Liver (tissue), 9 donors: ENCODE measurements around the gene NMNAT2. TPM values are rescaled to one million over a fixed set of nuclear protein-coding genes. Genes with fewer than 3 reads are reported as not detected.

Source experiments
- DNase-seq: peaks from one replicate; pipeline ENCODE4 v3.0.0-alpha.2; 2017; ENCODE audit warnings: low spot score
- H3K27ac ChIP-seq, 2 donors: one replicate each; pipeline ENCODE4 v1.7.0; 2013; ENCODE audit warnings: inconsistent platforms in 2 of 2, low read length in 2 of 2, control low read depth in 1 of 2, low read depth in 1 of 2, mild to moderate bottlenecking in 1 of 2
- H3K27me3 ChIP-seq, 4 donors: one replicate each; pipeline versions ENCODE4 v1.6.1 to v1.7.0; 2013; ENCODE audit warnings: low read length in 3 of 4, inconsistent platforms in 1 of 4, mild to moderate bottlenecking in 1 of 4, moderate library complexity in 1 of 4; ENCODE audit not compliant: control insufficient read depth in 4 of 4, insufficient read depth in 4 of 4
- H3K36me3 ChIP-seq, 4 donors: one replicate each; pipeline versions ENCODE4 v1.6.1 to v1.7.0; 2013; ENCODE audit warnings: low read length in 3 of 4, mild to moderate bottlenecking in 3 of 4, low read depth in 1 of 4, moderate library complexity in 1 of 4; ENCODE audit not compliant: control insufficient read depth in 4 of 4, insufficient read depth in 3 of 4
- H3K4me1 ChIP-seq, 4 donors: one replicate each; pipeline versions ENCODE4 v1.6.1 to v1.7.0; 2013; ENCODE audit warnings: low read length in 3 of 4, mild to moderate bottlenecking in 3 of 4, moderate library complexity in 1 of 4; ENCODE audit not compliant: control insufficient read depth in 4 of 4, insufficient read depth in 4 of 4
- H3K4me3 ChIP-seq, 3 donors: one replicate each; pipeline versions ENCODE4 v1.6.1 to v1.7.0; 2013; ENCODE audit warnings: low read length in 3 of 3, control low read depth in 1 of 3, low read depth in 1 of 3, mild to moderate bottlenecking in 1 of 3
- H3K9ac ChIP-seq, 2 donors: one replicate each; pipeline ENCODE4 v1.7.0; 2013; ENCODE audit warnings: low read length in 2 of 2, mild to moderate bottlenecking in 2 of 2, moderate library complexity in 2 of 2, control low read depth in 1 of 2, low read depth in 1 of 2
- H3K9me3 ChIP-seq, 4 donors: one replicate each; pipeline versions ENCODE4 v1.6.1 to v1.7.0; 2013; ENCODE audit warnings: low read length in 3 of 4; ENCODE audit not compliant: control insufficient read depth in 4 of 4
- EGR1 ChIP-seq, 2 donors: IDR thresholded peaks; 2 replicates each; pipeline ENCODE4 v1.6.1; 2016 to 2018; ENCODE audit warnings: antibody characterized with exemption in 2 of 2, low read depth in 2 of 2
- FOXA1 ChIP-seq: IDR thresholded peaks from 2 replicates; pipeline ENCODE4 v1.6.1; 2016; ENCODE audit warnings: antibody characterized with exemption
- FOXA2 ChIP-seq: IDR thresholded peaks from 2 replicates; pipeline ENCODE4 v1.6.1; 2016; ENCODE audit warnings: antibody characterized with exemption
- GABPA ChIP-seq, 2 donors: IDR thresholded peaks in 1 of 2; conservative IDR thresholded peaks in 1 of 2; 2 replicates each; pipeline ENCODE4 v1.6.1; 2016; ENCODE audit warnings: antibody characterized with exemption in 2 of 2, mild to moderate bottlenecking in 1 of 2, moderate library complexity in 1 of 2
- HNF4A ChIP-seq, 2 donors: conservative IDR thresholded peaks; 2 replicates each; pipeline ENCODE4 v1.6.1; 2016; ENCODE audit warnings: antibody characterized with exemption in 2 of 2, mild to moderate bottlenecking in 2 of 2
- HNF4G ChIP-seq: IDR thresholded peaks from 2 replicates; pipeline ENCODE4 v1.6.1; 2016; ENCODE audit warnings: antibody characterized with exemption
- NR2F2 ChIP-seq: IDR thresholded peaks from 2 replicates; pipeline ENCODE4 v1.6.1; 2016; ENCODE audit warnings: antibody characterized with exemption
- RAD21 ChIP-seq, 2 donors: IDR thresholded peaks; 2 replicates each; pipeline ENCODE4 v1.6.1; 2016; ENCODE audit warnings: antibody characterized with exemption in 2 of 2, mild to moderate bottlenecking in 2 of 2
- RXRA ChIP-seq, 2 donors: IDR thresholded peaks; 2 replicates each; pipeline ENCODE4 v1.6.1; 2017 to 2018; ENCODE audit warnings: antibody characterized with exemption in 2 of 2, mild to moderate bottlenecking in 1 of 2
- TAF1 ChIP-seq: conservative IDR thresholded peaks from 2 replicates; pipeline ENCODE4 v1.6.1; 2016; ENCODE audit warnings: antibody characterized with exemption, mild to moderate bottlenecking
- YY1 ChIP-seq: IDR thresholded peaks from 2 replicates; pipeline ENCODE4 v1.6.1; 2016; ENCODE audit warnings: antibody characterized with exemption, mild to moderate bottlenecking
- WGBS: extraction: QIAGEN DNeasy Blood & Tissue Kit; methylation state at CpG from one replicate; pipeline ENCODE4 v1.1.7; 2013; 5-methylcytosine and 5-hydroxymethylcytosine counted together
- polyA plus RNA-seq, 2 donors: library from polyadenylated mRNA; stranded (reverse) in 1 of 2; unstranded in 1 of 2; fragments of 200-250 nt in 1 of 2; fragments of >200 nt in 1 of 2; fragmentation: Nextera tagmentation in 1 of 2; extraction: Ambion mirVana in 1 of 2; gene quantifications; one replicate each; pipeline versions ENCODE4 v1.2.1 to v1.2.3, GENCODE V29; 2013 to 2015
- total RNA-seq, 2 donors: library from RNA; depleted of rRNA; stranded (reverse); fragments of >200 nt; gene quantifications; one replicate each; pipeline ENCODE4 v1.2.3, GENCODE V29; 2014
- TF ChIP-seq, protein P1 (sequence below): IDR thresholded peaks from 2 replicates; pipeline ENCODE4 v1.6.1; 2016; ENCODE audit warnings: antibody characterized with exemption, mild to moderate bottlenecking
- TF ChIP-seq, protein P2 (sequence below): IDR thresholded peaks from 2 replicates; pipeline ENCODE4 v1.6.1; 2016; ENCODE audit warnings: antibody characterized with exemption
- TF ChIP-seq, protein P3 (sequence below): IDR thresholded peaks from 2 replicates; pipeline ENCODE4 v1.6.1; 2016; ENCODE audit warnings: antibody characterized with exemption
- TF ChIP-seq, protein P4 (sequence below): fragments of 150-350 bp; IDR thresholded peaks from 2 replicates; pipeline ENCODE4 v1.5.1; 2017; ENCODE audit warnings: improper control_type of control experiment, low read depth, low read length; ENCODE audit not compliant: missing input control
- TF ChIP-seq, protein P5 (sequence below): IDR thresholded peaks from 2 replicates; pipeline ENCODE4 v1.6.1; 2016; ENCODE audit warnings: antibody characterized with exemption
- donor health status: healthy.
- donor health status: healthy.
- donor health status: healthy.
- donor health status: healthy.
- donor health status: healthy.

Gene NMNAT2
- total and polyA plus RNA-seq, 4 donors, result under 0.01 to 0.07 (median 0.05) TPM; not detected in 1

DNA sequence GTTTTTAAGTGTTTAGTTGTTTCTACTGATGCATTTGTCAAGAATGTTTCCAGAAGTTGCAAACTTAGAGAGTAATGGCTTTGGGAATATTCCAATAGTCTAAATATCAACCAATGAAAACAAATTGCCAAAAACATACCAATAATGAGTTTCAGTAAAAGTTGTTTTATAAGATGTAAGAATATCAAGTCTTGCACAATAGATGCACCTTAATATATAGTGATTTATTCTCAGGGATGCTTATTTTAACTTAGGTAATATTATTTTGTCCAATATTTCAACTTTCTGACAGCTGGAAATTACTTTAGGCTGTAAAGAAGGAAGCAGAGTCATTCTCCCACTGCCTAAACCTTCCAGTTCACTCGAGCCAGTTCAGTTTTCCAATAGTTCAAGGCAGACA lies 5.4 kb upstream of the NMNAT2 start:
- Histone ChIP-seq H3K4me3 (no peak overlapping the region), H3K36me3 (no peaks in the 10 kb centered on the region), H3K4me1 (no peaks in the 10 kb centered on the region), H3K27me3 (peaks cover 0 to 3% (median 0%) of the 10 kb centered on the region in 4 donors), H3K9ac (no peak overlapping the region), H3K9me3 (peaks cover 0 to 2% (median 0%) of the 10 kb centered on the region in 4 donors), H3K27ac (no peak overlapping the region)
- WGBS, result 62% methylated on average over 1 of the region's 1 CpG
- TF ChIP-seq TAF1 (no peak), HNF4A (conservative IDR thresholded peaks at IDR 0.05) (no peak), RXRA (IDR thresholded peaks at IDR 0.05) (no peak), HNF4G (no peak), FOXA1 (no peak), GABPA (IDR thresholded peaks at IDR 0.05 in 1 of 2, conservative IDR thresholded peaks at IDR 0.05 in 1 of 2) (no peak), YY1 (no peak), EGR1 (IDR thresholded peaks at IDR 0.05; ENCODE audit: low read depth in 2 of 2) (no peak), RAD21 (IDR thresholded peaks at IDR 0.05) (no peak), NR2F2 (no peak)
- TF ChIP-seq, protein P1, sequence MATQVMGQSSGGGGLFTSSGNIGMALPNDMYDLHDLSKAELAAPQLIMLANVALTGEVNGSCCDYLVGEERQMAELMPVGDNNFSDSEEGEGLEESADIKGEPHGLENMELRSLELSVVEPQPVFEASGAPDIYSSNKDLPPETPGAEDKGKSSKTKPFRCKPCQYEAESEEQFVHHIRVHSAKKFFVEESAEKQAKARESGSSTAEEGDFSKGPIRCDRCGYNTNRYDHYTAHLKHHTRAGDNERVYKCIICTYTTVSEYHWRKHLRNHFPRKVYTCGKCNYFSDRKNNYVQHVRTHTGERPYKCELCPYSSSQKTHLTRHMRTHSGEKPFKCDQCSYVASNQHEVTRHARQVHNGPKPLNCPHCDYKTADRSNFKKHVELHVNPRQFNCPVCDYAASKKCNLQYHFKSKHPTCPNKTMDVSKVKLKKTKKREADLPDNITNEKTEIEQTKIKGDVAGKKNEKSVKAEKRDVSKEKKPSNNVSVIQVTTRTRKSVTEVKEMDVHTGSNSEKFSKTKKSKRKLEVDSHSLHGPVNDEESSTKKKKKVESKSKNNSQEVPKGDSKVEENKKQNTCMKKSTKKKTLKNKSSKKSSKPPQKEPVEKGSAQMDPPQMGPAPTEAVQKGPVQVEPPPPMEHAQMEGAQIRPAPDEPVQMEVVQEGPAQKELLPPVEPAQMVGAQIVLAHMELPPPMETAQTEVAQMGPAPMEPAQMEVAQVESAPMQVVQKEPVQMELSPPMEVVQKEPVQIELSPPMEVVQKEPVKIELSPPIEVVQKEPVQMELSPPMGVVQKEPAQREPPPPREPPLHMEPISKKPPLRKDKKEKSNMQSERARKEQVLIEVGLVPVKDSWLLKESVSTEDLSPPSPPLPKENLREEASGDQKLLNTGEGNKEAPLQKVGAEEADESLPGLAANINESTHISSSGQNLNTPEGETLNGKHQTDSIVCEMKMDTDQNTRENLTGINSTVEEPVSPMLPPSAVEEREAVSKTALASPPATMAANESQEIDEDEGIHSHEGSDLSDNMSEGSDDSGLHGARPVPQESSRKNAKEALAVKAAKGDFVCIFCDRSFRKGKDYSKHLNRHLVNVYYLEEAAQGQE, result no peak
- TF ChIP-seq, protein P2, sequence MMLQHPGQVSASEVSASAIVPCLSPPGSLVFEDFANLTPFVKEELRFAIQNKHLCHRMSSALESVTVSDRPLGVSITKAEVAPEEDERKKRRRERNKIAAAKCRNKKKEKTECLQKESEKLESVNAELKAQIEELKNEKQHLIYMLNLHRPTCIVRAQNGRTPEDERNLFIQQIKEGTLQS, result no peak
- TF ChIP-seq, protein P3, sequence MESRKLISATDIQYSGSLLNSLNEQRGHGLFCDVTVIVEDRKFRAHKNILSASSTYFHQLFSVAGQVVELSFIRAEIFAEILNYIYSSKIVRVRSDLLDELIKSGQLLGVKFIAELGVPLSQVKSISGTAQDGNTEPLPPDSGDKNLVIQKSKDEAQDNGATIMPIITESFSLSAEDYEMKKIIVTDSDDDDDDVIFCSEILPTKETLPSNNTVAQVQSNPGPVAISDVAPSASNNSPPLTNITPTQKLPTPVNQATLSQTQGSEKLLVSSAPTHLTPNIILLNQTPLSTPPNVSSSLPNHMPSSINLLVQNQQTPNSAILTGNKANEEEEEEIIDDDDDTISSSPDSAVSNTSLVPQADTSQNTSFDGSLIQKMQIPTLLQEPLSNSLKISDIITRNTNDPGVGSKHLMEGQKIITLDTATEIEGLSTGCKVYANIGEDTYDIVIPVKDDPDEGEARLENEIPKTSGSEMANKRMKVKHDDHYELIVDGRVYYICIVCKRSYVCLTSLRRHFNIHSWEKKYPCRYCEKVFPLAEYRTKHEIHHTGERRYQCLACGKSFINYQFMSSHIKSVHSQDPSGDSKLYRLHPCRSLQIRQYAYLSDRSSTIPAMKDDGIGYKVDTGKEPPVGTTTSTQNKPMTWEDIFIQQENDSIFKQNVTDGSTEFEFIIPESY, result no peak
- TF ChIP-seq, protein P4, sequence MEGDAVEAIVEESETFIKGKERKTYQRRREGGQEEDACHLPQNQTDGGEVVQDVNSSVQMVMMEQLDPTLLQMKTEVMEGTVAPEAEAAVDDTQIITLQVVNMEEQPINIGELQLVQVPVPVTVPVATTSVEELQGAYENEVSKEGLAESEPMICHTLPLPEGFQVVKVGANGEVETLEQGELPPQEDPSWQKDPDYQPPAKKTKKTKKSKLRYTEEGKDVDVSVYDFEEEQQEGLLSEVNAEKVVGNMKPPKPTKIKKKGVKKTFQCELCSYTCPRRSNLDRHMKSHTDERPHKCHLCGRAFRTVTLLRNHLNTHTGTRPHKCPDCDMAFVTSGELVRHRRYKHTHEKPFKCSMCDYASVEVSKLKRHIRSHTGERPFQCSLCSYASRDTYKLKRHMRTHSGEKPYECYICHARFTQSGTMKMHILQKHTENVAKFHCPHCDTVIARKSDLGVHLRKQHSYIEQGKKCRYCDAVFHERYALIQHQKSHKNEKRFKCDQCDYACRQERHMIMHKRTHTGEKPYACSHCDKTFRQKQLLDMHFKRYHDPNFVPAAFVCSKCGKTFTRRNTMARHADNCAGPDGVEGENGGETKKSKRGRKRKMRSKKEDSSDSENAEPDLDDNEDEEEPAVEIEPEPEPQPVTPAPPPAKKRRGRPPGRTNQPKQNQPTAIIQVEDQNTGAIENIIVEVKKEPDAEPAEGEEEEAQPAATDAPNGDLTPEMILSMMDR, result no peak
- DNase-seq, result no peak

DNA sequence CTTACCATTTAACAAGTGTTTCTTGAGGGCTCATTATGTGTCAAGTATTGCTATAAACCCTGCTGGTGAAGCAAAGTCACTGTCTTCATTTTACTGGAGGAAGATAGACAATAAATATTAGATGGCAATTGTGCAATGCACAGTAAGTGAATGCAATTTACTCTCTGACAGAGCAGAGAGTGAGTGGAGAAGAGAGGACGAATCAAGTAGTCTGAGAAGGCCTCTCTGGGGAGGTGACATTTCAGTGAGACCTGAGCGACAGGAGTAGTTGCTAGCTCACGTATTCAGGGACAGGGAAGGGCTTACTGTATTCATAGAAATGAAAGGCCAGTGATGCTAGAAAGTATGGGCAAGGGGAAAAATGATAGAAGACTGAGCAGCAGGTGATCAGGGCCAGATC lies 1.2 kb upstream of the NMNAT2 start:
- TF ChIP-seq, protein P3, result no peak
- TF ChIP-seq GABPA (IDR thresholded peaks at IDR 0.05 in 1 of 2, conservative IDR thresholded peaks at IDR 0.05 in 1 of 2) (no peak), FOXA2 (no peak), TAF1 (no peak), RXRA (IDR thresholded peaks at IDR 0.05) (no peak)
- TF ChIP-seq, protein P5, sequence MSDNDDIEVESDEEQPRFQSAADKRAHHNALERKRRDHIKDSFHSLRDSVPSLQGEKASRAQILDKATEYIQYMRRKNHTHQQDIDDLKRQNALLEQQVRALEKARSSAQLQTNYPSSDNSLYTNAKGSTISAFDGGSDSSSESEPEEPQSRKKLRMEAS, result no peak
- no peak for DNase-seq
- no peak overlapping the region for H3K4me3 ChIP-seq
- no peak overlapping the region for H3K9ac ChIP-seq
- no peak overlapping the region for H3K27ac ChIP-seq
- H3K9me3 ChIP-seq, result no peaks in the 10 kb centered on the region
- no peaks in the 10 kb centered on the region for H3K36me3 ChIP-seq
- H3K27me3 ChIP-seq, result peaks cover 3 to 16% (median 8%) of the 10 kb centered on the region in 4 donors
- H3K4me1 ChIP-seq, result peaks cover 9 to 18% (median 16%) of the 10 kb centered on the region in 4 donors
- WGBS, result 85% methylated on average over 3 of the region's 3 CpGs
